ENCODE data around the gene IL1F10.

Gene IL1F10

GRCh38 chr2:113064281-113064680, 3.5 kb upstream of the IL1F10 start:
- no peaks in the 10 kb centered on the region for H3K4me1 ChIP-seq (ENCODE audit: control insufficient read depth in 1 of 2, insufficient read depth in 1 of 2, low read depth in 1 of 2, low read length in 1 of 2)
- H3K27me3 ChIP-seq = peaks cover 1% of the 10 kb centered on the region
- no peak overlapping the region for H3K27ac ChIP-seq
- no peaks in the 10 kb centered on the region for H3K9me3 ChIP-seq
- no peaks in the 10 kb centered on the region for H3K36me3 ChIP-seq
- H3K4me3 ChIP-seq (ENCODE audit: low read depth in 1 of 2, low read length in 1 of 2) = no peak overlapping the region
- TF ChIP-seq CTCF (IDR thresholded peaks at IDR 0.05) = no peak

GRCh38 chr2:113064898-113065297, 2.9 kb upstream of the IL1F10 start:
- no peak for TF ChIP-seq CTCF (IDR thresholded peaks at IDR 0.05)
- Histone ChIP-seq H3K36me3 (no peaks in the 10 kb centered on the region), H3K9me3 (no peaks in the 10 kb centered on the region), H3K4me1 (ENCODE audit: control insufficient read depth in 1 of 2, insufficient read depth in 1 of 2, low read depth in 1 of 2, low read length in 1 of 2) (no peaks in the 10 kb centered on the region), H3K4me3 (ENCODE audit: low read depth in 1 of 2, low read length in 1 of 2) (no peak overlapping the region), H3K27ac (no peak overlapping the region), H3K27me3 (no peaks in the 10 kb centered on the region)

GRCh38 chr2:113068249-113068648, 479 bp downstream of the IL1F10 start:
- no peaks in the 10 kb centered on the region for H3K27me3 ChIP-seq

GRCh38 chr2:113068706-113069485, 1.1 kb downstream of the IL1F10 start:
- Histone ChIP-seq H3K27ac (no peak overlapping the region), H3K9me3 (no peaks in the 10 kb centered on the region), H3K4me1 (ENCODE audit: control insufficient read depth in 1 of 2, insufficient read depth in 1 of 2, low read depth in 1 of 2, low read length in 1 of 2) (no peaks in the 10 kb centered on the region), H3K27me3 (no peaks in the 10 kb centered on the region), H3K4me3 (ENCODE audit: low read depth in 1 of 2, low read length in 1 of 2) (no peak overlapping the region), H3K36me3 (no peaks in the 10 kb centered on the region)
- no peak for TF ChIP-seq CTCF (IDR thresholded peaks at IDR 0.05)

More at GRCh38 chr2:113068249-113068648, 479 bp downstream of the IL1F10 start:
- Histone ChIP-seq H3K4me3 (ENCODE audit: low read depth in 1 of 2, low read length in 1 of 2) (no peak overlapping the region), H3K36me3 (no peaks in the 10 kb centered on the region), H3K4me1 (ENCODE audit: control insufficient read depth in 1 of 2, insufficient read depth in 1 of 2, low read depth in 1 of 2, low read length in 1 of 2) (no peaks in the 10 kb centered on the region), H3K9me3 (no peaks in the 10 kb centered on the region), H3K27ac (no peak overlapping the region)
- no peak for TF ChIP-seq CTCF (IDR thresholded peaks at IDR 0.05)

- no peak overlapping the region for H3K4me3 ChIP-seq (ENCODE audit: low read depth in 1 of 2, low read length in 1 of 2)
- no peak for TF ChIP-seq CTCF (IDR thresholded peaks at IDR 0.05)
- H3K9me3 ChIP-seq = no peaks in the 10 kb centered on the region
- no peaks in the 10 kb centered on the region for H3K36me3 ChIP-seq
- no peaks in the 10 kb centered on the region for H3K27me3 ChIP-seq
- no peak overlapping the region for H3K27ac ChIP-seq
- H3K4me1 ChIP-seq (ENCODE audit: control insufficient read depth in 1 of 2, insufficient read depth in 1 of 2, low read depth in 1 of 2, low read length in 1 of 2) = no peaks in the 10 kb centered on the region
Observed at GRCh38 chr2:113069676-113070605, 2.2 kb downstream of the IL1F10 start.

All from neutrophil (primary cell).